Neural progenitor cell (in vitro differentiated cells): ENCODE data around the gene RTN4R. TPM values are rescaled to one million over a fixed set of nuclear protein-coding genes. Genes with fewer than 3 reads are reported as not detected.

Experiments used
- DNase-seq: peaks from one replicate; pipeline ENCODE4 v3.0.0-alpha.2; 2016; ENCODE audit warnings: low spot score
- H2AFZ ChIP-seq: fragments of 200-600 bp; sonication (generic); replicated peaks from 2 replicates; pipeline ENCODE4 v1.6.1; 2016; ENCODE audit warnings: antibody characterized with exemption
- H3F3A ChIP-seq: fragments of 200-600 bp; sonication (generic); 2 replicates; pipeline ENCODE4 v1.6.1; 2016; ENCODE audit warnings: antibody characterized with exemption, low read depth
- H3K27ac ChIP-seq: fragments of 200-600 bp; sonication (generic); 2 replicates; pipeline ENCODE4 v1.5.1; 2016; ENCODE audit warnings: mild to moderate bottlenecking
- H3K27me3 ChIP-seq: fragments of 200-600 bp; sonication (generic); 2 replicates; pipeline ENCODE4 v1.6.1; 2016; ENCODE audit warnings: mild to moderate bottlenecking, moderate library complexity
- H3K36me3 ChIP-seq: fragments of 200-600 bp; sonication (generic); 2 replicates; pipeline ENCODE4 v1.5.1; 2016
- H3K4me1 ChIP-seq: fragments of 200-600 bp; sonication (generic); 2 replicates; pipeline ENCODE4 v1.6.1; 2016; ENCODE audit warnings: mixed run types
- H3K4me2 ChIP-seq: fragments of 200-600 bp; sonication (generic); 2 replicates; pipeline ENCODE4 v1.6.1; 2016
- H3K4me3 ChIP-seq: fragments of 200-600 bp; sonication (generic); 2 replicates; pipeline ENCODE4 v1.5.1; 2016
- H3K79me2 ChIP-seq: fragments of 200-600 bp; sonication (generic); 2 replicates; pipeline ENCODE4 v1.6.1; 2016; ENCODE audit warnings: low read depth
- H3K9ac ChIP-seq: fragments of 200-600 bp; sonication (generic); 2 replicates; pipeline ENCODE4 v1.6.1; 2016
- H3K9me3 ChIP-seq: fragments of 200-600 bp; sonication (generic); 2 replicates; pipeline ENCODE4 v1.5.1; 2016; ENCODE audit warnings: low read depth
- H4K20me1 ChIP-seq: fragments of 200-600 bp; sonication (generic); 2 replicates; pipeline ENCODE4 v1.6.1; 2016; ENCODE audit warnings: low read depth
- H3K27ac Mint-ChIP-seq: 3 replicates; pipeline ENCODE4 v1.8.0; 2021; ENCODE audit warnings: mixed read lengths
- H3K27me3 Mint-ChIP-seq: 2 replicates; pipeline ENCODE4 v1.8.0; 2022; ENCODE audit warnings: low read depth, mild to moderate bottlenecking, inconsistent platforms, moderate library complexity, mixed read lengths; ENCODE audit not compliant: insufficient read depth
- H3K36me3 Mint-ChIP-seq: 3 replicates; pipeline ENCODE4 v1.8.0; 2021; ENCODE audit warnings: mixed read lengths
- H3K4me1 Mint-ChIP-seq: 3 replicates; pipeline ENCODE4 v1.8.0; 2021; ENCODE audit warnings: mixed read lengths
- H3K4me3 Mint-ChIP-seq: 3 replicates; pipeline ENCODE4 v1.8.0; 2021; ENCODE audit warnings: mild to moderate bottlenecking, moderate library complexity, mixed read lengths
- H3K9me3 Mint-ChIP-seq: 3 replicates; pipeline ENCODE4 v1.8.0; 2020; ENCODE audit warnings: mixed read lengths
- CTCF ChIP-seq: fragments of 200-600 bp; sonication (generic); IDR thresholded peaks from 2 replicates; pipeline ENCODE4 v1.5.1; 2017; ENCODE audit warnings: antibody characterized with exemption, mild to moderate bottlenecking
- EZH2 ChIP-seq: fragments of 200-600 bp; sonication (generic); IDR thresholded peaks from 2 replicates; pipeline ENCODE4 v1.6.1; 2017; ENCODE audit warnings: antibody characterized with exemption, mild to moderate bottlenecking, moderate library complexity
- EZH2phosphoT487 ChIP-seq: fragments of 200-600 bp; sonication (generic); IDR thresholded peaks from 2 replicates; pipeline ENCODE4 v1.6.1; 2017; ENCODE audit warnings: antibody characterized with exemption
- total RNA-seq: library from RNA; depleted of rRNA; stranded (reverse); fragments of >200 nt; gene quantifications from 2 replicates; pipeline ENCODE4 v1.2.3, GENCODE V29; 2015; ENCODE audit warnings: low replicate concordance

RTN4R gene
- total RNA-seq, 1 donor from 2014 or later, result 6.3 TPM

DNA sequence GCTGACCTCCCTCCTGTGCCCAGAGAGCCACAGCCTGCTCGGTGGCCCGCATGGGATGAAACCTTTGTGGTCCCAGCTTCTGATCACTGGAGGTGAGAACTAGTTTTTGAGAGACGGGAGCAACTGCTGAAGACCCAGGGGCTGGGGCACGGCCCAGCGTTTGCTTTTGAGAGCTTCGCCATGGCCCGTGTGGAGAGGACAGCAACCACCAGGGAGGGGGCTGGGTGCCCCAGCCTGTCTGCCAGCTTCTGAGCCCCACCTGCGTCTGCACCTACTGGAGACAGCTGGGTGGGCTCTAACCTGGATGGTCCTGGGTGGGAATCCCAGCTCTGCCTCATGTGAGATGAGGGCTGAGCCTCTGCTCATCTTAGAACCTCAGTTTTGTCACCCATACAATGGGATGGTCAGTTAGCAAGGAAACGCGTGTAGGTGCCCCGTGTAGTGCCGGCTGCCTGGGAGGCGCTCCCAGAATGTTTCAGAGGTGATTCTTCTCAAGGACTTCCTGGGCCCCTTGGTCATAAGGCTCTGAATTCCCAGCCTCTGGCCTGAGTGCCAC, 66.2 kb downstream of the RTN4R start:
- no peak overlapping the region for H3K4me2 ChIP-seq
- H3K36me3 ChIP-seq, result no peaks in the 10 kb centered on the region
- Mint-ChIP-seq H3K4me3 (no peak overlapping the region), H3K27me3 (peaks cover 12% of the 10 kb centered on the region), H3K9me3 (no peaks in the 10 kb centered on the region), H3K27ac (no peak overlapping the region), H3K4me1 (peaks cover 32% of the 10 kb centered on the region), H3K36me3 (no peaks in the 10 kb centered on the region)
- no peak overlapping the region for H2AFZ ChIP-seq
- H3K9me3 ChIP-seq, result no peaks in the 10 kb centered on the region
- no peak for TF ChIP-seq EZH2phosphoT487
- no peak for DNase-seq
- H3K79me2 ChIP-seq, result no peaks in the 10 kb centered on the region
- H3K27ac ChIP-seq, result no peak overlapping the region
- H3F3A ChIP-seq, result no peaks in the 10 kb centered on the region
- H3K27me3 ChIP-seq, result no peaks in the 10 kb centered on the region
- H3K9ac ChIP-seq, result no peak overlapping the region
- H3K4me3 ChIP-seq, result no peak overlapping the region
- H4K20me1 ChIP-seq, result no peaks in the 10 kb centered on the region
- H3K4me1 ChIP-seq, result peaks cover 36% of the 10 kb centered on the region

DNA sequence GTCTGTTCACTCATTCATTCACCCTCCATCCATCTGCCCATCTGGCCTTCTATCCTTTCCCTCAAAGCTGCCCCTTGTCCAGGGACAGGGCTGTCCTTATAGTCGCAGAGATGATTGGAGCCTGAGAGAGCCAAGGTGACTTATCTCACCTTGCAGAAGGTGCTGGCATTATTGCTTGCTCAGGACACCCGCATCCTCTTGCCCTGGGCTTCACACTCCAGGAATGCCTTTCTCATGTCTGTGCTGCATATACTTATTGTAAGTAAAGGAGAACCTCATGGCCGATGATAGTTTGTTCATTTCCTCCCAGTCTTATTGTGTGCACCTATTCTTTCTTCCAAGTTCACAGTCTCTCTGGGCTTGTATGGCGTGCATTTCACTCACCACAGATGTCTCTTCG, 68.2 kb downstream of the RTN4R start:
- DNase-seq, result no peak

DNA sequence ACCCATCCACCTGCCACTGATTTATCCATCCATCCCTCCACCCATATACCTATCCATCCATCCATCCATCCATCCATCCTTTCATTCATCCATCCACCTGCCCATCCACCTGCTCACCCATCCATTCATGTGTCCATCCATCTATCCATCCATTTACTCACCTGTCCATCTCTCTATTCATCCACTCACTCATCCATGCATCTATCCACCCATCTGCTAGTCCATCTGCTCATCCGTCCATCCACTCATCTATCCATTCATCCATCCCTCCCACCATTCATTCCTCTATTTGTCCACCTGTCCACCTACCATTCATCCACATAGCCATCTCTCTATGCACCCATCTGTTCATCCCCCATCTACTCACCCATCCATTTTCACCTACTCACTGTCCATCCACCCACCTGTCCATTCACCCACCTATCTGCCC, 68.7 kb downstream of the RTN4R start:
- Mint-ChIP-seq H3K36me3 (no peaks in the 10 kb centered on the region), H3K4me3 (no peak overlapping the region), H3K27ac (no peak overlapping the region), H3K4me1 (peaks cover 18% of the 10 kb centered on the region), H3K9me3 (no peaks in the 10 kb centered on the region), H3K27me3 (peaks cover 10% of the 10 kb centered on the region)
- H4K20me1 ChIP-seq, result no peaks in the 10 kb centered on the region
- no peaks in the 10 kb centered on the region for H3K9me3 ChIP-seq
- no peaks in the 10 kb centered on the region for H3K79me2 ChIP-seq
- TF ChIP-seq CTCF, result no peak
- TF ChIP-seq EZH2, result no peak
- no peak for TF ChIP-seq EZH2phosphoT487
- no peaks in the 10 kb centered on the region for H3K36me3 ChIP-seq
- H3K4me3 ChIP-seq, result no peak overlapping the region
- H3K27me3 ChIP-seq, result no peaks in the 10 kb centered on the region
- DNase-seq, result no peak
- no peak overlapping the region for H3K9ac ChIP-seq
- no peak overlapping the region for H2AFZ ChIP-seq
- no peak overlapping the region for H3K4me2 ChIP-seq
- no peaks in the 10 kb centered on the region for H3F3A ChIP-seq
- H3K4me1 ChIP-seq, result peaks cover 14% of the 10 kb centered on the region
- H3K27ac ChIP-seq, result no peak overlapping the region

More for the DNA sequence above, 68.2 kb downstream of the RTN4R start:
- H3K4me3 Mint-ChIP-seq, result no peak overlapping the region
- Histone ChIP-seq H3K9ac (no peak overlapping the region), H3F3A (no peaks in the 10 kb centered on the region), H3K27ac (no peak overlapping the region), H3K4me3 (no peak overlapping the region), H3K4me1 (peaks cover 18% of the 10 kb centered on the region), H4K20me1 (no peaks in the 10 kb centered on the region), H3K4me2 (no peak overlapping the region), H3K79me2 (no peaks in the 10 kb centered on the region), H2AFZ (no peak overlapping the region), H3K9me3 (no peaks in the 10 kb centered on the region), H3K27me3 (no peaks in the 10 kb centered on the region), H3K36me3 (no peaks in the 10 kb centered on the region)
- no peaks in the 10 kb centered on the region for H3K36me3 Mint-ChIP-seq
- H3K27ac Mint-ChIP-seq, result no peak overlapping the region
- peaks cover 22% of the 10 kb centered on the region for H3K4me1 Mint-ChIP-seq
- H3K27me3 Mint-ChIP-seq, result peaks cover 10% of the 10 kb centered on the region
- no peaks in the 10 kb centered on the region for H3K9me3 Mint-ChIP-seq
- TF ChIP-seq EZH2phosphoT487 (no peak), CTCF (no peak), EZH2 (no peak)

DNA sequence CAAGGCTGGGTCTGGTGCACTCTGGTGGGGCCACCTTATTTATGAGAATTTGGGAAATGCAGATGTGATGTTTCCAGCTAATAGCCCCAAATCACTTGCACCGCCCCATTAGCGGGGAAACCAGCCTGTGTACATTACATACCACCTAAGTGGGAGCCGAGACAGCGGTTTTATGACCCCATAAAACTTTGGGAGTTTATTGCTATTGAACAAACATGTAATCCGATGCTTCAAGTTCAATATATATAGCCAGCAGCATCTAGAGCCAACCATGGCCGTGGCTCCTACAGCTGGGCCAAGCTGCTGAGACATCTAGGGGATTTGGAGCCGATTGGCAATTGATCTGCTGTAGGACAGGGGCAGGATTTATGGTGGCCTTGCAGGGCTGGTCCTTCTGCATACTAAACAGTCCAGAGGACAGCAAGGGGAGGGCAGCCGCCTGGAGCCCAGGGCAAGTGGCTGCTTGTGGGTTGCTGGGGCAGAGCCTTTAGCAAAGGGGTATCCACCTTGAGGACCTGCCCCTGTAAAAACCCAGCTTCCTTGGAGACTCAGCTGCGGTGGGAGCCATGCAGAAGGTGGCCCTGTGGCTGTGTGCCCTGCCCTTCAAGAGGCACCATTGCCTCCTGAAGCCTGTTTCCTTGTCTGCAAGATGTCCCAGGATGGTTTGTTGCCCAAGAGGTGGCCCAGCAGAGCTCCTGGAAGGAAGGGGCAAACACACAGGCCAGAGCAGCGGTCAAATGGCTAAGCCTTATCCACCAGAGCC, 69.4 kb downstream of the RTN4R start:
- Histone ChIP-seq H3K36me3 (no peaks in the 10 kb centered on the region), H3K9me3 (no peaks in the 10 kb centered on the region), H3K4me2 (no peak overlapping the region), H3K4me3 (no peak overlapping the region), H2AFZ (no peak overlapping the region), H4K20me1 (no peaks in the 10 kb centered on the region), H3K27ac (no peak overlapping the region), H3K27me3 (no peaks in the 10 kb centered on the region), H3K4me1 (peaks cover 7% of the 10 kb centered on the region), H3K9ac (no peak overlapping the region), H3F3A (no peaks in the 10 kb centered on the region), H3K79me2 (no peaks in the 10 kb centered on the region)
- H3K27me3 Mint-ChIP-seq, result peaks cover 10% of the 10 kb centered on the region
- peaks cover 12% of the 10 kb centered on the region for H3K4me1 Mint-ChIP-seq
- no peak overlapping the region for H3K27ac Mint-ChIP-seq
- no peaks in the 10 kb centered on the region for H3K9me3 Mint-ChIP-seq
- no peaks in the 10 kb centered on the region for H3K36me3 Mint-ChIP-seq
- no peak for TF ChIP-seq CTCF
- TF ChIP-seq EZH2, result no peak
- TF ChIP-seq EZH2phosphoT487, result no peak
- H3K4me3 Mint-ChIP-seq, result no peak overlapping the region
- no peak for DNase-seq
